H54 (cell line): ENCODE measurements around the gene TPTE.
"Not testable (repeated sequence)": the region's sequence is repeated elsewhere in the genome, so short reads cannot be mapped to it uniquely, and the experiment has no call there.

ENCODE experiments used
- DNase-seq: peaks from one replicate; pipeline ENCODE4 v3.0.0; 2011; ENCODE audit warnings: low spot score, mixed read lengths; ENCODE audit not compliant: insufficient read length
- FAIRE-seq: peaks from 3 replicates; lab custom pipeline; 2011; peaks lifted over from hg19 to GRCh38; lab: Jason Lieb, UNC
- POLR2A ChIP-seq: IDR thresholded peaks from 2 replicates; pipeline ENCODE4 v1.6.1; 2011; ENCODE audit warnings: low read depth, mild to moderate bottlenecking, low read length

TPTE gene

GRCh38 chr21:10641107-10641506 lies 119.7 kb downstream of the TPTE start:
- DNase-seq = no peak

GRCh38 chr21:10645667-10646066 lies 124.3 kb downstream of the TPTE start:
- FAIRE-seq, DNase-seq: not testable (repeated sequence)

More at GRCh38 chr21:10641107-10641506, 119.7 kb downstream of the TPTE start:
- TF ChIP-seq POLR2A = no peak
- FAIRE-seq = no peak

- not testable (repeated sequence) for DNase-seq, FAIRE-seq
These were observed 128.2 kb downstream of the TPTE start for GRCh38 chr21:10649350-10650149.

GRCh38 chr21:10650297-10650696 lies 128.9 kb downstream of the TPTE start:
- DNase-seq, FAIRE-seq: not testable (repeated sequence)
